Measurements from ENCODE around the gene SLC39A9. TPM values are rescaled to one million over a fixed set of nuclear protein-coding genes. Genes with fewer than 3 reads are reported as not detected.
"Not testable (repeated sequence)": the region's sequence is repeated elsewhere in the genome, so short reads cannot be mapped to it uniquely, and the experiment has no call there.

The SLC39A9 gene
- total and polyA plus RNA-seq, 2 experiments from 2014 or later = 17.7 to 48.1 TPM

- DNase-seq (ENCODE audit: low spot score); H4K20me1 ChIP-seq (replicated peaks; ENCODE audit: insufficient read depth); H3K27ac ChIP-seq (ENCODE audit: low read depth); H3K79me2 ChIP-seq (replicated peaks; ENCODE audit: insufficient read depth); ATAC-seq; H2AFZ ChIP-seq; H3K36me3 ChIP-seq (ENCODE audit: insufficient read depth); H3K9me2 ChIP-seq (ENCODE audit: insufficient read depth); H3K4me3 ChIP-seq; H3K9me3 Mint-ChIP-seq; H3K36me3 Mint-ChIP-seq (ENCODE audit: low read depth); H3K27me3 ChIP-seq (ENCODE audit: insufficient read depth); H3F3A ChIP-seq (replicated peaks; ENCODE audit: low read depth); H3K27ac Mint-ChIP-seq; H3K4me1 ChIP-seq (ENCODE audit: insufficient read depth); H3K4me2 ChIP-seq; H3K4me3 Mint-ChIP-seq: not testable (repeated sequence)
- H3K27me3 Mint-ChIP-seq (ENCODE audit: insufficient read depth, low read depth, poor library complexity) = peaks cover 11% of the 10 kb centered on the region
- H3K4me1 Mint-ChIP-seq = peaks cover 15% of the 10 kb centered on the region; the same call in 2 of the 3 replicates
Observed at GRCh38 chr14:69497866-69498265, 99.4 kb downstream of the SLC39A9 start.

GRCh38 chr14:69498286-69498685 lies 99.8 kb downstream of the SLC39A9 start:
- H3F3A ChIP-seq (replicated peaks; ENCODE audit: low read depth); ATAC-seq; H3K4me3 Mint-ChIP-seq; H3K79me2 ChIP-seq (replicated peaks; ENCODE audit: insufficient read depth); H3K4me3 ChIP-seq; H3K4me1 ChIP-seq (ENCODE audit: insufficient read depth); H3K36me3 Mint-ChIP-seq (ENCODE audit: low read depth); H3K9me2 ChIP-seq (ENCODE audit: insufficient read depth); H3K9me3 Mint-ChIP-seq; DNase-seq (ENCODE audit: low spot score); H3K4me2 ChIP-seq; H3K27ac Mint-ChIP-seq; H3K36me3 ChIP-seq (ENCODE audit: insufficient read depth); H3K27me3 ChIP-seq (ENCODE audit: insufficient read depth); H2AFZ ChIP-seq; H3K27ac ChIP-seq (ENCODE audit: low read depth); H4K20me1 ChIP-seq (replicated peaks; ENCODE audit: insufficient read depth): not testable (repeated sequence)
- H3K4me1 Mint-ChIP-seq = peaks cover 15% of the 10 kb centered on the region; the same call in 2 of the 3 replicates
- H3K27me3 Mint-ChIP-seq (ENCODE audit: insufficient read depth, low read depth, poor library complexity) = peaks cover 13% of the 10 kb centered on the region

GRCh38 chr14:69499436-69499835 lies 100.9 kb downstream of the SLC39A9 start:
- 0 out of 2 replicates have a peak, but pooled peaks cover 4% of the 10 kb centered on the region for H3K27me3 ChIP-seq (ENCODE audit: insufficient read depth)
- H3K79me2 ChIP-seq (replicated peaks; ENCODE audit: insufficient read depth) = no peaks in the 10 kb centered on the region
- no peak for ATAC-seq
- H3K4me3 Mint-ChIP-seq = no peak overlapping the region
- H3K4me2 ChIP-seq = no peak overlapping the region
- TF ChIP-seq ETS1 (IDR thresholded peaks at IDR 0.05) (no peak), EZH2phosphoT487 (IDR thresholded peaks at IDR 0.05; ENCODE audit: unreplicated experiment) (no peak), JUNB (IDR thresholded peaks at IDR 0.05; ENCODE audit: unreplicated experiment) (no peak), ZNF462 (CRISPR knock-in tag; IDR thresholded peaks at IDR 0.05) (no peak), ZNF331 (CRISPR knock-in tag; IDR thresholded peaks at IDR 0.05; ENCODE audit: low read depth) (no peak), CTCF (conservative IDR thresholded peaks at IDR 0.05; ENCODE audit: low read depth in 2 of 2) (no peak), NANOG (IDR thresholded peaks at IDR 0.05; ENCODE audit: borderline replicate concordance) (no peak), ZNF114 (CRISPR knock-in tag; IDR thresholded peaks at IDR 0.05) (no peak), POLR2AphosphoS5 (IDR thresholded peaks at IDR 0.05; ENCODE audit: low read depth) (no peak)
- no peaks in the 10 kb centered on the region for H3F3A ChIP-seq (replicated peaks; ENCODE audit: low read depth)
- no peaks in the 10 kb centered on the region for H3K9me3 Mint-ChIP-seq
- no peaks in the 10 kb centered on the region for H3K36me3 Mint-ChIP-seq (ENCODE audit: low read depth)
- peaks cover 15% of the 10 kb centered on the region; the same call in 2 of the 3 replicates for H3K4me1 Mint-ChIP-seq
- no peak overlapping the region for H3K4me3 ChIP-seq
- no peaks in the 10 kb centered on the region for H4K20me1 ChIP-seq (replicated peaks; ENCODE audit: insufficient read depth)
- DNase-seq (ENCODE audit: low spot score) = no peak
- H3K36me3 ChIP-seq (ENCODE audit: insufficient read depth) = no peaks in the 10 kb centered on the region
- no peaks in the 10 kb centered on the region; the same call in 1 of the 2 replicates for H3K4me1 ChIP-seq (ENCODE audit: insufficient read depth)
- H3K9me2 ChIP-seq (ENCODE audit: insufficient read depth) = no peaks in the 10 kb centered on the region
- peaks cover 14% of the 10 kb centered on the region for H3K27me3 Mint-ChIP-seq (ENCODE audit: insufficient read depth, low read depth, poor library complexity)
- H2AFZ ChIP-seq = no peak overlapping the region
- no peak overlapping the region for H3K27ac ChIP-seq (ENCODE audit: low read depth)
- H3K27ac Mint-ChIP-seq = no peak overlapping the region

Data from GM23338 (cell line).